ENCODE data around the gene NDUFB8.
A peak's percentile ranks its signal among the peaks of the same experiment; 100 is the strongest.

DNA sequence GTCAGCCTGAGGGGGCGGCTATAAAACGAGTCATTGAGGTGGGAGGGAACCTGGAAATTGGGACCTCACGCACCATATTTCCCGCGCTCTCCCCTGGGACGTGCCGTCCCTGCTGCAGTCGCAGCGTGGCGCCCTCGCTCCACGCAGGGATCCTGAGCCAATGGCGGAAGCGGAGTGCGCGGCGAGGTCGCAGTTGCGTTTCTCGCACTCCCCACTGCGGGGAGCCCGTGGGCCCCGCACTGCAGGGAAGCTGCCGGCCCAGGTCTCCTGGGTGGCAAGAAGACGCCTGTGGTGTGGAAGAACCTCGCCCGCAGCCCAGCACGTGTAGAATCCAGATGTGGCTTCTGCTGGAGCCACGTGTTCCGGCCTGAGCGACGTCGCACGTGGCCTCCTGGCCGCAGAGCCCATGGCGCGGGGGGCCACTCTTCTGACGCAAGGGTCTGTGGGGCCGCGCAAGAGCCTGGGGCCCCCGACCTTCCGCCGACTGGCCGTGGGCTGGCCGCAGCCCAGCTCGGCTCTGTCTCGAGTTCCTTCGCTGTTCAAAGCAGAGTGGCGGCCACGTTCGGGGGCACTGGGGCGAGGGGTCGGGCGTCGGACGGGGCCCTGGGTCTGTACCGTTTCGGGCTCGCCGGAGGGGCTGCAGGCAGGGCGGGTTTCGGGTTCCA is 32.5 kb upstream of the NDUFB8 start:
- TF ChIP-seq, protein P1, sequence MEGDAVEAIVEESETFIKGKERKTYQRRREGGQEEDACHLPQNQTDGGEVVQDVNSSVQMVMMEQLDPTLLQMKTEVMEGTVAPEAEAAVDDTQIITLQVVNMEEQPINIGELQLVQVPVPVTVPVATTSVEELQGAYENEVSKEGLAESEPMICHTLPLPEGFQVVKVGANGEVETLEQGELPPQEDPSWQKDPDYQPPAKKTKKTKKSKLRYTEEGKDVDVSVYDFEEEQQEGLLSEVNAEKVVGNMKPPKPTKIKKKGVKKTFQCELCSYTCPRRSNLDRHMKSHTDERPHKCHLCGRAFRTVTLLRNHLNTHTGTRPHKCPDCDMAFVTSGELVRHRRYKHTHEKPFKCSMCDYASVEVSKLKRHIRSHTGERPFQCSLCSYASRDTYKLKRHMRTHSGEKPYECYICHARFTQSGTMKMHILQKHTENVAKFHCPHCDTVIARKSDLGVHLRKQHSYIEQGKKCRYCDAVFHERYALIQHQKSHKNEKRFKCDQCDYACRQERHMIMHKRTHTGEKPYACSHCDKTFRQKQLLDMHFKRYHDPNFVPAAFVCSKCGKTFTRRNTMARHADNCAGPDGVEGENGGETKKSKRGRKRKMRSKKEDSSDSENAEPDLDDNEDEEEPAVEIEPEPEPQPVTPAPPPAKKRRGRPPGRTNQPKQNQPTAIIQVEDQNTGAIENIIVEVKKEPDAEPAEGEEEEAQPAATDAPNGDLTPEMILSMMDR (IDR thresholded peaks at IDR 0.05) = peak; percentile 90
- peak; percentile 51 for TF ChIP-seq EZH2 (IDR thresholded peaks at IDR 0.05; ENCODE audit: borderline replicate concordance, insufficient read depth, low read depth, low read length, poor library complexity, severe bottlenecking)
